Activated naive CD8-positive, alpha-beta T cell treated with anti-CD3 and anti-CD28 coated beads, Interleukin-2, amount 50 U/mL, for 24 hours (primary cell): ENCODE measurements around the gene HLA-DMA.

ENCODE experiments used
- ATAC-seq: fragments of 150-1000 bp; cut with Tn5 transposase; one replicate; pipeline ENCODE4 v1.10.0; 2021
- DNase-seq: peaks from one replicate; pipeline ENCODE4 v3.0.0; 2021
- H3K27ac Mint-ChIP-seq: one replicate; pipeline ENCODE4 v1.8.0; 2021; ENCODE audit warnings: mild to moderate bottlenecking, mixed read lengths
- H3K27me3 Mint-ChIP-seq: one replicate; pipeline ENCODE4 v1.8.0; 2021; ENCODE audit warnings: mixed read lengths
- H3K36me3 Mint-ChIP-seq: one replicate; pipeline ENCODE4 v1.8.0; 2021; ENCODE audit warnings: low read depth, mixed read lengths
- H3K4me1 Mint-ChIP-seq: one replicate; pipeline ENCODE4 v1.8.0; 2021; ENCODE audit warnings: mixed read lengths
- H3K4me3 Mint-ChIP-seq: one replicate; pipeline ENCODE4 v1.8.0; 2021; ENCODE audit warnings: mild to moderate bottlenecking, moderate library complexity, mixed read lengths
- H3K9me3 Mint-ChIP-seq: one replicate; pipeline ENCODE4 v1.8.0; 2021; ENCODE audit warnings: mixed read lengths

Gene HLA-DMA

DNA sequence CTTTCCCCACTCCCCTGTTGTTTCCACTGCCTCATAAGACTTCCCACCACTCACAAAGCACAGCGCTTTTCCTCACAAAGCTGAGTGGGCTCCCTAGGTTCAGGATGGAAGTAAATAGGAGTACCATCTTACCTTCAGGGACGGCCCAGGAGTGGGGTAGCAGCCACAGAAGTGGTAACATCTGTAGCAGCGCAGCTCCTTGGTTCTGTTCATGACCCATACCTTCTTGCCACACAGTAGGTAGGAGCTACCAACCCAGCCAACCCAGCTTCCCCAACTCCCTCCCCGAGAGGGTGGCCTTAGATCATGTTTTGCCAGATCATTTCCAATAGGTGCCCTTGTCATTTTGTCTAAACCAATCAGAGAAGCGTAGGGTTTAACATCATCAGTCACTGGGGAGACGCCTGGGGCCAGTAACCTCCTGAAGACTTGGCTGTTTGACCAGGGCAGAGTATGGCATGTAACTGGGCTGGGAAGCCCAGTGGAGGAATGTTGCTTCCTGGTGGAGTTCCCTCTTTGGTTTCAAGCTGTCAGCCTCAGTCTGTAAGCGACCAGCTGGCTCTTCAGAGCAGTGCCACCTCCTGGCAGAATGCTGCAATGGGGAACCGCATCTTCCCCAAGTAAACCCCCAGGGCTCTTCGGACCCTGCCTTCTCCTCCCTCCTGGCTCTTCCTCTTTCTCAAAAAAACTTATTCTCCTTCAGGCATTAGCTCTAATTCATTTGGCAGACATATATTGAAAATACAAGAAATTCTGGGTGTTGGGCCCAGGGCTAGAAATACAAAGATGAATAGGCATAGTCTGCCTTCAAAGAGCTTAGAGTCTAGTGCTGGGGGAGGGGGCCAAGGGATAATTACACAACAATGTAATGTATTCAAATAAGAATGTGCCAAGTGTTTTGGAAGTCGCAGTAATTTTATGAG is at the start of gene HLA-DMA:
Gene HLA-DMA (minus strand): TSS at position 281 of the 923 bp plus-strand sequence. CDS start 61 bp downstream, at position 220.
- H3K27ac Mint-ChIP-seq: peak within 1 kb of the TSS; percentile 67
- H3K9me3 Mint-ChIP-seq: no peaks in the 10 kb centered on the region
- peaks cover 5% of the 10 kb centered on the region for H3K36me3 Mint-ChIP-seq
- peak; percentile 95 for ATAC-seq
- H3K4me1 Mint-ChIP-seq: peaks cover 67% of the 10 kb centered on the region
- DNase-seq: peak; percentile 69
- peak within 1 kb of the TSS; percentile 79 for H3K4me3 Mint-ChIP-seq
- no peaks in the 10 kb centered on the region for H3K27me3 Mint-ChIP-seq

DNA sequence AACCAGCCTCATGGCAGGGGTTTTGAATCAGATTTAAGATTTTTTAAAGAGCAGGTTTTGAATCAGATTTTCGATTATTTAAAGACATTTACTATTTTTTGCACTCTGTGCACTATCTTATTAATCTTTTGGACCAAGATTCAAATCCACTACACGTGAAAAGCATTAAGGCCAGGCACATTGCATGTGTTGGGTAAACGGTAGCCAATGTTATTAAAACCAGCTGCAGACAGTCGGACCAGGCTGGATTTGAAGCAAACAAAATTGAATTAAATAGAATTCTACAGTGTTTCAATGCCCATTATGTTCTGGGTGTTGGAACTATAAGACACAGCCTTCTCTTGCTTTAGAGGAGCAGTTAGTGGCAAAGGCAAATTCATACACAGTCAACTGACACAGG is 48.8 kb upstream of the HLA-DMA start:
- ATAC-seq: no peak
- H3K4me3 Mint-ChIP-seq: no peak overlapping the region
- H3K27me3 Mint-ChIP-seq: peaks cover 4% of the 10 kb centered on the region
- no peak overlapping the region for H3K27ac Mint-ChIP-seq
- H3K9me3 Mint-ChIP-seq: no peaks in the 10 kb centered on the region
- peaks cover 8% of the 10 kb centered on the region for H3K4me1 Mint-ChIP-seq
- H3K36me3 Mint-ChIP-seq: no peaks in the 10 kb centered on the region
- no peak for DNase-seq

DNA sequence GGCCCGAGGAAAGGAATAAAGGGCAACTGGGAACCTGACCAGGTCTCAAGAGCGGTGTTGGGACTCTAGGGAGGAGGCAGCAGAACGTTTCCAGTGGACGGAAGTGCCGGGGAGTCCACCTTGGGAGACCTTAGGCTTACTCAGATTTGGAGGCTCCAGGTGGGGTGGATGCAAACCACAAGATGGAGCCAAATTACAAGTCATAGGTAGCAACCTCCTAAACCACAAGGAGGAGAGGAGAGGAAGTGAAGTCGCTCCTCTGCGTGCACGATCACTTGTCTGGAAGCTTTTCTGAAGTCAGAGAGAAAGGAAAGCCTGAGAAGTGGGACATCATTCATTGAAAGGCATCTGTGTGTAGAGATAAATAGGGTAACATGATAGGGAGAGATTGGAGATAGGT is 47.2 kb upstream of the HLA-DMA start:
- H3K27me3 Mint-ChIP-seq: peaks cover 4% of the 10 kb centered on the region
- DNase-seq: no peak
- no peak overlapping the region for H3K4me3 Mint-ChIP-seq
- peak; percentile 82 for ATAC-seq
- H3K9me3 Mint-ChIP-seq: no peaks in the 10 kb centered on the region
- H3K4me1 Mint-ChIP-seq: peaks cover 8% of the 10 kb centered on the region
- no peak overlapping the region for H3K27ac Mint-ChIP-seq
- no peaks in the 10 kb centered on the region for H3K36me3 Mint-ChIP-seq

DNA sequence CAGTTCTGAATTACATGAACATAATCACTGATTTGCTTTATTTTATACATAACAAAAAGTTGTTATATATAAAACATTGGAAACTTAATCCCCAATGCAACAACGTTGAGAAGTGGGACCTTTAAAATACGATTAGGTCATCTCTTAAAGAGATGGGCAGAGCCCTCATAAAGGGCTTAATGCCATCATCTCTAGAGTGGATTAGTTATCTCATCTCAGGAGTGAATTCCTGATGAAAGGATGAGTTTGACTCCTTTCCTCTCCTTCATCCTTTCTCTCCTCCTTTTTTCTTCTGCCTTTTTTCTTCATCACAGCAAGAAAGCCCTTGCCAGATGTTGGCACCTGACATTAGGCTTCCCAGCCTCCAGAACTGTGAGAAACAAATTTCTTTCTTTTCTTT is 42.6 kb upstream of the HLA-DMA start:
- DNase-seq (no peak), ATAC-seq (no peak)
- Mint-ChIP-seq H3K9me3 (no peaks in the 10 kb centered on the region), H3K27ac (no peak overlapping the region), H3K4me1 (peaks cover 7% of the 10 kb centered on the region), H3K36me3 (no peaks in the 10 kb centered on the region), H3K27me3 (peaks cover 6% of the 10 kb centered on the region), H3K4me3 (no peak overlapping the region)

GRCh38 chr6:32993363-32993973 is 40.6 kb upstream of the HLA-DMA start:
- Mint-ChIP-seq H3K36me3 (no peaks in the 10 kb centered on the region), H3K27ac (no peak overlapping the region), H3K27me3 (peaks cover 6% of the 10 kb centered on the region), H3K9me3 (no peaks in the 10 kb centered on the region), H3K4me3 (no peak overlapping the region), H3K4me1 (peaks cover 4% of the 10 kb centered on the region)
- ATAC-seq: no peak
- no peak for DNase-seq

- Mint-ChIP-seq H3K27ac (no peak overlapping the region), H3K27me3 (peaks cover 3% of the 10 kb centered on the region), H3K9me3 (no peaks in the 10 kb centered on the region), H3K4me3 (no peak overlapping the region), H3K4me1 (peaks cover 8% of the 10 kb centered on the region), H3K36me3 (no peaks in the 10 kb centered on the region)
- no peak for DNase-seq
- ATAC-seq: no peak
Measured at GRCh38 chr6:32991972-32992371, 39.1 kb upstream of the HLA-DMA start.

DNA sequence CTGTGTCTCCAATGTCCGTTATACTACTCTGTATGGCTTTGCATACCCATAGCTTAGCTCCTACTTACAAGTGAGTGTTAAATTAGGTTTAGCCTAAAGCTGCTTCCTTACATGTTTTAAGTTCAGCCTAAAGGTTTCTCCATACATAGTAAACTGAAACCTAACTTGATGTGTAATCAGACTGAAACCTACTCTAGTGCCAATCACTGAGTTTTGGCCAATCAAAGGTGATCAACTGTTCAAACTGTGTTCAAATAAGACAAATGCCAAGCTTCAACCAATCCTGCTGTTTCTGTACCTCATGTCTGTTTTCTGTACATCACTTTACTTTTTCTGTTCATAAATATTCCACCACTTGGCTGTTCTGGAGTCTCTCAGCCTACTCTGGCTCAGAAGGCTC is 36.5 kb upstream of the HLA-DMA start:
- Mint-ChIP-seq H3K9me3 (no peaks in the 10 kb centered on the region), H3K4me3 (no peak overlapping the region), H3K36me3 (no peaks in the 10 kb centered on the region), H3K27me3 (peaks cover 2% of the 10 kb centered on the region), H3K27ac (no peak overlapping the region), H3K4me1 (peaks cover 15% of the 10 kb centered on the region)
- DNase-seq: no peak
- peak; percentile 40 for ATAC-seq

DNA sequence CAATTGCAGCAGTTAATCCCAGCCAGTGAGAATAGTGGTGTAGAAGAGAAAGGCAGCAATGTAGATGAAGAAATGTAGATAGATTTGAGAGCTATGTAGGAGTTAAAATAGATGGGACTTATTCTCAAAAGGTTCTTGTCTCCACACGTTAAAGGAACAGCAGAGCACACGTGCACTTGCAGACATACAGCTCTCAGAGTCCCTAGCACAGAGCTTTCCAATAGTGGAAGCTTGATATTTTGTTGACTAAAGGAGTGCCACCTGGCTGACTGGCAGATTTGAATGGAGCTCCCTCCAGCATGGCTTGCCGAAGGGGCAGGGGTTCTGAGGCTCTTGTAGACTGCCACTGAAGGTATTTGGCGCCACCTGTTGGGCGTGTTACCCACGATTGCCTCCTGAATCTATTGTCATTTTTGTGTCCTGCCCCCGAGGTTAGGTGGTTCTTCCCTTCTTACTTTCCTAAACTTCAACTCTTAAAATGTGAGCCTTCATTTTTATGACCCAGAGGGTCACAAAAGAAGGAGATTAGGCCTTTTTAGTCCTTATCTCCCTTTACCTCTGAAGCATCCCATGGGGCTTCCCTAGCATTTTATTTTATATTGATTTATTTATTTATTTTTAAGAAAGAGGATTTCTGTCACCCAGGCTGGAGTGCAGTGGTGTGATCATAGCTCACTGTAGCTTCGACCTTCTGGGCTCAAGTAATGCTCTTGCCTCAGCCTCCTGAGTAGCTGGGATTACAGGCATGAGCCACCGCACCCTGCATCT is 31.9 kb upstream of the HLA-DMA start:
- DNase-seq: peak; percentile 91
- no peaks in the 10 kb centered on the region for H3K9me3 Mint-ChIP-seq
- ATAC-seq: peak; percentile 87
- H3K4me1 Mint-ChIP-seq: peaks cover 34% of the 10 kb centered on the region
- no peak overlapping the region for H3K4me3 Mint-ChIP-seq
- peak overlapping the region; percentile 66 for H3K27ac Mint-ChIP-seq
- no peaks in the 10 kb centered on the region for H3K27me3 Mint-ChIP-seq
- peaks cover 22% of the 10 kb centered on the region for H3K36me3 Mint-ChIP-seq

- Mint-ChIP-seq H3K27ac (peak overlapping the region; percentile 66), H3K9me3 (no peaks in the 10 kb centered on the region), H3K4me3 (no peak overlapping the region), H3K27me3 (no peaks in the 10 kb centered on the region), H3K4me1 (peaks cover 33% of the 10 kb centered on the region), H3K36me3 (peaks cover 29% of the 10 kb centered on the region)
- ATAC-seq: peak; percentile 25
- no peak for DNase-seq
Measured at GRCh38 chr6:32983964-32984621, 31.2 kb upstream of the HLA-DMA start.

DNA sequence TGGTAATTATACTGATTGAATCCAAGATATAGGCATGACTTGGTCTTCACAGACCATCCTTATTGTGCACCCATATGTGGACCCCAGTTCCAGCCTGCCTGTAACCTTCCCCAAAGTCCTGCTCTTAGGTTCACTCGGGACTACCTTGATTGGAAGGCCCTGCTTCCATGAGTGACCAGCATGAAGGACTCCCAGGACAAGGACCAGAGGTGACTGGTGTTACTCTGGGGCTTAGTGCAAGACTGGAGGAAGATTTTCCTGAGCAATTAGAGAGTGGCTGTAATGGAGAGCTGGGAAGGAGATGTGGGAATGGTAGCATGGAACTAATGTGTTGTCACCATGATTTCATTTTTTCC is 30.6 kb upstream of the HLA-DMA start:
- Mint-ChIP-seq H3K36me3 (peaks cover 35% of the 10 kb centered on the region), H3K9me3 (no peaks in the 10 kb centered on the region), H3K4me3 (no peak overlapping the region), H3K4me1 (peaks cover 37% of the 10 kb centered on the region), H3K27me3 (no peaks in the 10 kb centered on the region), H3K27ac (peak overlapping the region; percentile 37)
- DNase-seq: no peak
- ATAC-seq: no peak

GRCh38 chr6:32982702-32983492 is 30.0 kb upstream of the HLA-DMA start:
- ATAC-seq: no peak
- H3K9me3 Mint-ChIP-seq: no peaks in the 10 kb centered on the region
- peak overlapping the region; percentile 40 for H3K27ac Mint-ChIP-seq
- DNase-seq: no peak
- peaks cover 41% of the 10 kb centered on the region for H3K36me3 Mint-ChIP-seq
- H3K4me3 Mint-ChIP-seq: no peak overlapping the region
- H3K27me3 Mint-ChIP-seq: no peaks in the 10 kb centered on the region
- peaks cover 39% of the 10 kb centered on the region for H3K4me1 Mint-ChIP-seq

DNA sequence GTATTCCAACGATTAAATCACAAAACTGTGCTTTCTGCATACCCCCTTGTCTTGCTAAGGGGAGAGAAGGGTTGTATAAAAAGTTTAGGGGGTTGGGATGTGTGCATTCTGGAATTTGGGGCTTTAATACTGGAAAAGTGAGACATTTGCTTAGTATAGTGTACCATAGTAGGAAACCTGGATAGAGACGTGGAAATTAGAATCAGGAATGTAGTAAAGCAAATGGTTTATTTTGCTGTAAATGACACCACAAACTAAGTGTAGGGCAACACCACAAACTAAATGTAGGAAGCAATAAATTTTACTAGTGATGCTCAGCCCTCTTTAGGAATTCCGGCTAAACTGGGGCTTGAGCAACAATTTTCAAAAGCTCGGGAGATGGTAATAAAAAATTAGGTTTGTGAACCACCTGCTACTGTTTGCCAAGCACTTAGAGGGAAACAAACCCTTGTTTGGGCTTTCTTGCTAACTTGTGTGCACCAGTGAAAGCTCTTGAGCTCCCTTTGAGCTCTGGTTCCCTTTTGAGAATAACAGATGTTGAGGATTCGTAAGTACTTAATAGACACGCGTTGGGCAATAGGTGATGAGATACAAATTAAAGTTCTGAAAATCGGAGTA is 29.3 kb upstream of the HLA-DMA start:
- H3K4me3 Mint-ChIP-seq: no peak overlapping the region
- peaks cover 46% of the 10 kb centered on the region for H3K4me1 Mint-ChIP-seq
- no peak for ATAC-seq
- peaks cover 48% of the 10 kb centered on the region for H3K36me3 Mint-ChIP-seq
- no peaks in the 10 kb centered on the region for H3K27me3 Mint-ChIP-seq
- no peaks in the 10 kb centered on the region for H3K9me3 Mint-ChIP-seq
- peak overlapping the region; percentile 40 for H3K27ac Mint-ChIP-seq
- no peak for DNase-seq

DNA sequence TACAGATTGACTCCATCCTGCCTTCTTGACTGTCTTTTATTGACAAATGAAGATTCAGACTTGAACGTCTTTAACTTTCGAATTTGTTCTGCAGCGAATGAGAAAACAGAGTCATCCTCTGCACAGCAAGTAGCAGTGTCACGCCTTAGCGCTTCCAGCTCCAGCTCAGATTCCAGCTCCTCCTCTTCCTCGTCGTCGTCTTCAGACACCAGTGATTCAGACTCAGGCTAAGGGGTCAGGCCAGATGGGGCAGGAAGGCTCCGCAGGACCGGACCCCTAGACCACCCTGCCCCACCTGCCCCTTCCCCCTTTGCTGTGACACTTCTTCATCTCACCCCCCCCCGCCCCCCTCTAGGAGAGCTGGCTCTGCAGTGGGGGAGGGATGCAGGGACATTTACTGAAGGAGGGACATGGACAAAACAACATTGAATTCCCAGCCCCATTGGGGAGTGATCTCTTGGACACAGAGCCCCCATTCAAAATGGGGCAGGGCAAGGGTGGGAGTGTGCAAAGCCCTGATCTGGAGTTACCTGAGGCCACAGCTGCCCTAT is 27.7 kb upstream of the HLA-DMA start:
- Mint-ChIP-seq H3K27ac (peak overlapping the region; percentile 54), H3K9me3 (no peaks in the 10 kb centered on the region), H3K4me3 (no peak overlapping the region), H3K4me1 (peaks cover 62% of the 10 kb centered on the region), H3K27me3 (no peaks in the 10 kb centered on the region), H3K36me3 (peaks cover 64% of the 10 kb centered on the region)
- no peak for DNase-seq
- no peak for ATAC-seq
